Activated CD4-positive, alpha-beta T cell treated with anti-CD3 and anti-CD28 coated beads, Interleukin-2, amount 50 U/mL, for 48 hours (primary cell): ENCODE results near the gene RAB34.

ENCODE experiments used
- DNase-seq, 2 experiments: peaks; one replicate each; pipeline ENCODE4 v3.0.0-alpha.2; 2020

Gene RAB34

DNA sequence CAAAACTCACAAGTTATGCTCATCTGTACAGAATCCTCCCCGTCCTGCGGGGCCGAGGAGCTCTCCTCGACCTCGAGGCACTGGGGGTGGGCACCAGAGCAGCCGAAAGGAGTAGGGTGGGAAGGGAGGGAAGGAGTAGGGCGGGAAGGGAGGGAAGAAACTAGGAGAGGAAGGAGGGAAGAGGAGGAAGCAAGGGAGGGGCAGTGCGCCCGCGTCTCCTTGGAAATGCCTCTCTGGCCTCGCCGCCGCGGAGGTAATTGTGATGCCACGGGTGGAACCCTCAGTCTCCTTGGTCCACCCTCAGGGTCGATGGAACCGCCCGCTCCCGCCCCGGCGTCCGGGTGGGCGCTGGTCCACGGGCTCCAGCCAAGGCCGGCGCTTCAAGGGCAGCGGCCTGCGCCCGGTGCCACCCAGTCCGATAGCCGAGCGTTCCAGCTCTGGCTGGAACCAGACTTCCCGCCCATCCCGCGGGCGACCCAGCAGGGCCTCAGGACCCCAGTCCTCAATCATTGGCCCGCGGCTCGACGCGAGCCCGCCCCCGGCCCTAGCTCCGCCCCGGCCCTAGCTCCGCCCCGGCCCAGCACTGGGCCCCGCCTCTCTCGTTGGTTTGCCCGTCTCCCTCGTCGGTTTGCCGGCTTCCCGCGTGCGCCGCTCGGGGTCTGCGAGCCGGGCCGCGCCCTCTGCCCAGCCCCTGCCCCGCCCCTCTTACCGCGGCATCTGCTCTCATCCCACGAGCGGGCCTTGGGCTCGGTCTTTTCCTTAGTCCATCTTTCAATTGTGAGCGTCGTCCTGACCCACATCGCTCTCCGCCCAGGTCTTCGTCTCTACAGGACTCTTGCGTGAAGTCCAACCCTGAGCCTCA, 6.6 kb downstream of the RAB34 start:
- peak; percentile 93 to 95 for DNase-seq

- no peak for DNase-seq
Observed at GRCh38 chr17:28707339-28707720, 10.3 kb downstream of the RAB34 start.

- DNase-seq, result no peak
Observed at GRCh38 chr17:28706471-28707338, 11.0 kb downstream of the RAB34 start.

DNA sequence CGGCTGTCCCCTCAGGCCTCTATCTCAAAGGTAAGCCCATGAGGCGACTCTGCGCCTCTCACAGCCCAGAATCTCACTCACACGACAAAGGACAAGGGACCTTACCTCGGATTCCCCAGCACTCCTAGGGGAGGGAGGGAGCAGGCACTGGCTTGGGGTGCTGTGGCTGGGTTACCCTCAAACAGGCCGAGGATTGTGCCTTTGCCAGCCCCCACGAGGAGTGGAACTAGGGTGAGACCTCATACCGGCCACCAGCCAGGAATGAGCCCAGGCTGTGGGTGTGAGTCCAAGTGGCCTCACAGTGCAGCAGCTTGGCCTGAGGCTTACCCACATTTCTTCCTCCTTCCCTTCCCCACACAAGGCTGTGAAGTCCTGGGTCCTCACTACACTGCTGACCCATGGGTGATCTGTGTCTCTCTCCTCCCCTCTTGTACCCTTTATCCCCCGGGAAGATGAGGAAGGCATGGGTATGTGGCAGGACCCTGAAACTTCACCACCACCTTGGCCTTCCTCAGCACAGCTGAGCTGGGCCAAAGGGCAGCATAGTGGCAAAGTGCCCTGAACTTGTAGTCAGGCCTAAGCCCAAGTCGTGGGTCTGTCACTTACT, 11.8 kb downstream of the RAB34 start:
- no peak for DNase-seq

DNA sequence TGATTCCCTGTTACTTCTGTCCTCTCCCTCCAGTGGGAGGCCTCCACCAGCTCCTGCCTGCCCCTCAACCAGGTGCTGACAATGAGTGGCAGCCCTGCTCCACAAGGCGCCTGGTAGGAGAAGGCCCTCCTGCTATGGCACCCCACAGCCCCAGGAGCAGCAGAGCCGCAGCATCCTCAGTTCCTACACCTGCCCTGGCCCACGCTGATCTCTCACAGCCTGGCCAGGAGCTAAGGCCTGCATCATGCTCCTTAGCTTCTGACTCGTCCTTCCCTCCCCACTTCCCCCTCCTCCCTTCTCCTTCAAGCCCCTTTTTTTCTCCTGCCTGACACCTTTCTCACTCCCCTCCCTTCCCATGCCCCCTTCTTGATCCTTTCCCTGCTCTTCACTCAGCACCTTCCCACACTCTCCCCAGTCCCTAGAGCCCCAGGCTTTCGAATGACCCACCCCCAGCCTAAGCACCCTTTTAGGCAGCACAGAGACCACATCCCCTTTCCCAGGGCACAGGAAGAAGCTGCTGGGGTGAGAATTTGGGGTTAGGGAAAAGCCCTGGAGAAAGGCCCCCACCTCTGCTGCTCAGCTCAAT, 12.5 kb downstream of the RAB34 start:
- DNase-seq, result no peak

GRCh38 chr17:28704219-28704858, 13.3 kb downstream of the RAB34 start:
- no peak for DNase-seq

GRCh38 chr17:28703552-28704218, 14.0 kb downstream of the RAB34 start:
- no peak for DNase-seq

- DNase-seq, result no peak
Observed at GRCh38 chr17:28702752-28703150, 14.9 kb downstream of the RAB34 start.

DNA sequence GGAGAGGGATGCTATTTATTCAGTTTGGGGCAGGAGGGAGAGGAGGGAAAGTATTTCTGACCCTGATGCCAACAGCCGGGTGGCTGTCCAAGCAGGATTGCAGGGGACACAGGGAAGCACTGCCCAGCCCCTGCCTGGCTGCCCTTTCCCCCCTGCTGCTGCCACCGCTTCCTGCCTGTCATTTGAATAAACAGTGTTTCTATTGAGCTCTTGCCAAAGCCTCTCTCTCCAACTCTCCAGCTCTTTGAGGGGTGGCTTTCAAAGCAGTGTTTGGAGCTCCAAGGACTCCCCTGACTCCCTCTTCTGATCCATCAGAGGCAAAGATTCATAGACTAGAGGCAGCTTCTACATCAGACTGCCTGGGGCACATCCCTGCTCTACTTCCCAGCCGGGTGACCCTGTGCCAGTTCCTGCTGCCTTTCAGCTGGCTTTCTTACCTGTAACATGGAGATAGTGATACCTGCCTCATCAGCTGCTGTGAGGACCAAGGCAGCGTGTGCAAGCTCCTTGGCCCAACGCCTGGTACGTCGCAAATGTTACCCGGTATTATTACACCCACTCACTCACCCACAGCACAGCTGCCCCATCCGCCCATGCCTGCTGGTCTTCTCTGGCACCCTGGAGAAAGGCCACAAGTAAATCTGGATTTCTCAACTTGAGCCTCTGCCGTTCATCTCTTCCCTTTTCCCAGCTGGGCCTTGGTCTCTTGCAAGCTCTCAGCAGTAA, 15.5 kb downstream of the RAB34 start:
- no peak for DNase-seq

- no peak for DNase-seq
Observed at GRCh38 chr17:28700830-28701492, 16.7 kb downstream of the RAB34 start.

DNA sequence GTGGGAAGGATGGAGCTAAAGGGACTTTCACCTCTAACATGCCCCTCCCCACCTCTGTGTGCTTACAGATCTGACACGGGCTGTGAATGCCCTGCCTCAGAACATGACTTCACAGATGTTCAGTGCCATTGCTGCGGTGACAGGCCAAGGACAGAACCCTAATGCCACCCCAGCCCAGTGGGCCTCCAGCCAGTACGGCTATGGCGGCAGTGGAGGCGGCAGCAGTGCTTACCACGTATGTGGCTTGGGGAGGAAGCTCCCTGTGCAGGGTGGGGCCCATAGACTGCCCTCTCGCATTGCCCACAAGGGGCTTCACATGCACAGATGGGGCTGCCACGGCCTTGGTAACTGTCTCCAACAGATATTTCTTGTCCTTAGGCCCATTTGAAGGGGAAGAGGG, 17.4 kb downstream of the RAB34 start:
- no peak for DNase-seq

- peak in 1 of 2 experiments; percentile 20 for DNase-seq
Observed at GRCh38 chr17:28698253-28698941, 19.3 kb downstream of the RAB34 start.

DNA sequence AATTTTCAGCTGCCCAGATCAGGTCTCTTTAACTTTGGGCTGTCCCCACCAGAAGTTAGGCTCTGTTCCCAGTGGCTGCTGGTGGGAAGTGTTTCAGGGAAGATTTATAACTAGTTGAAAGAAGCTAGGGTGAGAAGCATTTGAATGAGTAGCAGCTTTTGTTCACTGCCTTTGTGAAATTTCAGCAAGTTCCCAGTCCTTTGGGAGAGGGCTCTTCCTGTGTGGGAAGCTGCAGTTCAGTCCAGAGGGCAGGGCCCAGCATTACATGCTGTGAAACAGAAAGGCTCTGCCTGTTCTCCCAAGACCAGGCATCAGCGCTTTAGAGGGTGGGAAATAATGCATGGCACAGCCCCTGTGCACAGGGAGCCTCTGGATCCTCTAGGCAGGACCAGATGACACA, 23.8 kb downstream of the RAB34 start:
- DNase-seq, result no peak

DNA sequence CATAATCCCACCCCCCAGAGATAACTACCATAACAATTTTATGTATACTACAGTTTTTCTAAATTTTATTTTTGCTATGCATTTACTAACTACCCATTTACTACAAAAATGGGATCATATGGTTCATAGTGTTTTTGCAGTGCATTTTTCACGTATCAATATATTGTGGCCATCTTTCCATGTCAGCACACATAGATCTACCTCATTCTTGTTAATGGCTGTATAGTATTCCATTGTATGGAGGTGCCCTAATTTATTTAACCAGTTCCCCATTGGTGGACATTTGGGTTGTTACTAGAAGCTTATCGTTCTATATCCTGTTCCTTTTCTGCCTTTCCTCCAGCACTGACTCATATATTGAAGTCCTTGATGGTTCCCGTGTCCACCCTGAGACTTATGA, 28.7 kb downstream of the RAB34 start:
- DNase-seq, result no peak

GRCh38 chr17:28688481-28688880, 29.2 kb downstream of the RAB34 start:
- no peak for DNase-seq

- no peak for DNase-seq
Observed at GRCh38 chr17:28686296-28686695, 31.4 kb downstream of the RAB34 start.

DNA sequence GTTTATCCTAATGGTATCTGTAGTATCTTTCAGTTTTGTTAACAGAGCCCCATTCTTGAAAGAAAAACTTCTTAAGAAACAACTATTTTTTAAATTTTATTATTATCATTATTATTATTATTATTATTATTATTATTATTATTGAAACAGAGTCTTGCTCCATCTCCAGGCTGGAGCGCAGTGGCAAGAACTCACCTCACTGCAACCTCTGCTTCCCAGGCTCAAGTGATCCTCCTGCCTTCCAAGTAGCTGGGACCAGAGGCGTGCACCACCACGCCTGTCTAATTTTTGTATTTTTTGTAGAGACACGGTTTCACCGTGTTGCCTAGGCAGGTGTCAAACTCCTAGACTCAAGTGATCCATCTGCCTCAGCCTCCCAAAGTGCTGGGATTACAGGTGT, 32.3 kb downstream of the RAB34 start:
- DNase-seq, result no peak

- no peak for DNase-seq
Observed at GRCh38 chr17:28684963-28685362, 32.7 kb downstream of the RAB34 start.

GRCh38 chr17:28682655-28683054, 35.0 kb downstream of the RAB34 start:
- no peak for DNase-seq

- no peak for DNase-seq
Observed at GRCh38 chr17:28675980-28676379, 41.7 kb downstream of the RAB34 start.
